Transverse colon (tissue), 3 donors: Measurements from ENCODE around the gene HMX3.

Experiments
- POLR2A ChIP-seq: fragments of 450-650 bp; IDR thresholded peaks from one replicate; pipeline ENCODE4 v1.6.1; 2016; ENCODE audit warnings: antibody characterized with exemption, mild to moderate bottlenecking, moderate library complexity
- TF ChIP-seq, protein P1 (sequence below), 5 experiments: fragments of 200-600 bp in 3 of 5; fragments of 450-650 bp in 2 of 5; sonication (generic) in 3 of 5; IDR thresholded peaks; 1 replicate in 2 of 5; 2 replicates in 3 of 5; pipeline ENCODE4 v1.5.1; 2016 to 2017; ENCODE audit warnings: antibody characterized with exemption in 5 of 5, inconsistent platforms in 3 of 5, mild to moderate bottlenecking in 2 of 5, moderate library complexity in 1 of 5

GRCh38 chr10:123150986-123151736 lies 15.4 kb downstream of the HMX3 start:
- TF ChIP-seq, protein P1, sequence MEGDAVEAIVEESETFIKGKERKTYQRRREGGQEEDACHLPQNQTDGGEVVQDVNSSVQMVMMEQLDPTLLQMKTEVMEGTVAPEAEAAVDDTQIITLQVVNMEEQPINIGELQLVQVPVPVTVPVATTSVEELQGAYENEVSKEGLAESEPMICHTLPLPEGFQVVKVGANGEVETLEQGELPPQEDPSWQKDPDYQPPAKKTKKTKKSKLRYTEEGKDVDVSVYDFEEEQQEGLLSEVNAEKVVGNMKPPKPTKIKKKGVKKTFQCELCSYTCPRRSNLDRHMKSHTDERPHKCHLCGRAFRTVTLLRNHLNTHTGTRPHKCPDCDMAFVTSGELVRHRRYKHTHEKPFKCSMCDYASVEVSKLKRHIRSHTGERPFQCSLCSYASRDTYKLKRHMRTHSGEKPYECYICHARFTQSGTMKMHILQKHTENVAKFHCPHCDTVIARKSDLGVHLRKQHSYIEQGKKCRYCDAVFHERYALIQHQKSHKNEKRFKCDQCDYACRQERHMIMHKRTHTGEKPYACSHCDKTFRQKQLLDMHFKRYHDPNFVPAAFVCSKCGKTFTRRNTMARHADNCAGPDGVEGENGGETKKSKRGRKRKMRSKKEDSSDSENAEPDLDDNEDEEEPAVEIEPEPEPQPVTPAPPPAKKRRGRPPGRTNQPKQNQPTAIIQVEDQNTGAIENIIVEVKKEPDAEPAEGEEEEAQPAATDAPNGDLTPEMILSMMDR (IDR thresholded peaks at IDR 0.05), result no peak
- TF ChIP-seq POLR2A, result no peak
